Activated CD8-positive, alpha-beta memory T cell treated with anti-CD3 and anti-CD28 coated beads, Interleukin-2, amount 50 U/mL, for 48 hours (primary cell): ENCODE measurements around the gene CPN1.
"Not testable (repeated sequence)": the region's sequence is repeated elsewhere in the genome, so short reads cannot be mapped to it uniquely, and the experiment has no call there.

Source experiments
- DNase-seq: peaks from one replicate; pipeline ENCODE4 v3.0.0-alpha.2; 2020

Gene CPN1

DNA sequence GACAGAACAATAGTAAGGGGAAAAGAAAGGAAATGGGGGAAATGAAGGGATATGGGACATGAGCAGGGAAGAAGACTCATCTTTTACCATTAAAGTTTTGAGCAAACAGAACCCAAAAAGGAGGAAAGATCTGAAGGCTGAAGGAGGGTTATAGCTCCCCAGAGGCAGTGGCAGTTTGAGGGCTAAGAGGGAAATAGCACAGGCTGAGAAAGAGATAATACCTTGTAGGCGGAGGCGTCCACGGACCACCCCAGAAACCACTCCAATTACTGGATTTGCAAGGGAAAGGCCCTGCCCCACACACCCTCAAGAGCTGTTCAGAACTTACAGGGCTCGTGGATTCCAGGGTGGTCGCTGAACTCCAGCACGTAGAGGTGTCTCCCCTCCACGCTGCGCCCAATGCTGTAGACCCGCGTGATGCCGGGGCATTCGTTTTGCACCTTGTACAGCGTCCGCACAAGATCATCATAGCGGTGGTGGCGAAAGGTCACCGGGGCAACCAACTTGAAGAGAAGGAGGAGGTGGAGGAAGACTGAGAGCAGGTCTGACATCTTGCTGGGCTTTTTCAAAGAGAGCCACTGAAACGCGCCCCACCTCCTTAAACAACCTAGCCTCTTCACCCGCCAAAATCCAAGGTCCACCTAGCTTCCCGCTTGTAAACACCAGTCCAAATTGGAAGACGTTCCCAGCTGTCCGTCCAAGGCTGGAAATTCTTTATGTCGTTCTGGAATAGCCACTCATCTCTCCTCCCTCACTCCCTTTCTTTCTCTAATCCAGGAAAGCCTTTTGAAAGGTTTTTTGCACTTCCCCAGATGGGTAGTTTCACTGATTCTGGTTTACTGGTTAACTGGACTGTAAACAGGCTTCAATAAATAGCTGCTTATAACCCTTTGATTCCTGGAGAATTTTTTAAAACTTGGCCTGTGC is at the start of gene CPN1:
Gene CPN1, minus strand, starts transcription at position 795 of the 927 bp plus-strand sequence. Its CDS starts 244 bp downstream, at position 551.
- DNase-seq, result no peak

DNA sequence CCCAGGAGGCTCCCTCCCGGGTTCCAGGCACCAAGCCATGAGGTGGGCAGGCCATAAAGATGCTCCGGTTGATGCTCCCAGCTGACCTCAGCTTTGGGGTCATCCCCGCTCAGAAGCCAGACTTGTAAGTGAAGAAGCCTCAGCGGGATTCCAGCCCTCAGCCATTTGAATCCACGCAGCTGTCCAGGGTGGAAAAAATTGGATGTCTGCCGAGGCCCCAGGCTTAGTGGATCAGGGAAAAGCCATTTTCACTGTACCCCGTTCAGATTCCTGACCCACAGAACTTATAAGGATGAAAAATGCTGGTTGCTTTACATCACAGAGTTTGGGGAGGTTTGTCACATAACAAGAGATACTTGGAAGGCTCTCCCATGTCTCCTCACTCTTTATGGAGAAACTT is 49.2 kb upstream of the CPN1 start:
- no peak for DNase-seq

DNA sequence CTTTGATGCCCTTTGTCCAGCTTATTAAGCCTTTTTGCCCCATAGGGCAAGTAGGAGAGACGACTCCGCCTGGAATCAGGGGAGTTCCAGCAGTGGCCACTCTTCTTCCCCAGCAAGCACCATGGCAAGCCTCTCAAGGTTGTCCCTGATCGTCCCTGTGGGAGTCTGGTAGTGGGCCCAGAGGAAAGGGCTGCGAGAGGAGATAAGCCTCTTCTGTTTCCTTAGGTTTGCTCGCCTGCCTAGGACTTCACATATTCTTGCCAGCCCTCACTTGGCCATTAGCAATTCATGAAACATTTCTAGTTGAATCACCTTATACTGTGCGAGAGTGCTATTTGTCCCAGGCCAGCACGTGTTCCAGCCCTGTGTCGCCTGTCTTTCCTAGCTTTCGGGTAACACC is 47.8 kb upstream of the CPN1 start:
- no peak for DNase-seq

DNA sequence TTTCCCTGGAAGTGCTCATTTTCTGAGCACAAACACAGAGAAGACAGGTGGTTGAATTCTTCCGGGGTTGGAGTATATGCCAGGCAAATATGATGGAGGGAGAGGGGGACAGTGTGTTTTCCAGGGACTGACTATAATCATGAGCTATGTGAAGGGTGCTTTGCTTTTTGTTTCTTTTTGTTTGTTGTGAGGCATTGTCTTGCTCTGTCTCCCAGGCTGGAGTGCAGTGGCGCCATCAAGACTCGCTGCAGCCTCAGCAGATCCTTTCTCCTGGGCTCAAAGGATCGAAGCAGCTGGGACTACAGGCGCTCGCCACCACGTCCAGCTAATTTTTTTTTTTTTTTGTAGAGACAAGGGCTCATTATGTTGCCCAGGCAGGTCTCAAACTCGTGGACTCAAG is 47.3 kb upstream of the CPN1 start:
- DNase-seq, result no peak

DNA sequence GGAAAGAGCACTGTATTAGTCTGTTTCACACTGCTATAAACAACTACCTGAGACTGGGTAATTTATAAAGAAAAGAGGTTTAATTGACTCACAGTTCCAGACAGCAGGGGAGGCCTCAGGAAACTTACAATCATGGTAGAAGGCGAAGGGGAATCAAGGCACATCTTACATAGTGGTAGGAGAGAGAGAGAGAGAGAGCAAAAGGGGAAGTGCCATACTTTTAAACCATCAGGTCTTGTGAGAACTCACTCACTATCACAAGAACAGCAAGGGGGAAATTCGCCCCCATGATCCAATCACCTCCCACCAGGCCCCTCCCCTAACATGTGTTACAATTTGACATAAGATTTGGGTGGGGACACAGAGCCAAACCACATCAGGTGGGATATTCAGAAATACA is 43.7 kb upstream of the CPN1 start:
- not testable (repeated sequence) for DNase-seq

DNA sequence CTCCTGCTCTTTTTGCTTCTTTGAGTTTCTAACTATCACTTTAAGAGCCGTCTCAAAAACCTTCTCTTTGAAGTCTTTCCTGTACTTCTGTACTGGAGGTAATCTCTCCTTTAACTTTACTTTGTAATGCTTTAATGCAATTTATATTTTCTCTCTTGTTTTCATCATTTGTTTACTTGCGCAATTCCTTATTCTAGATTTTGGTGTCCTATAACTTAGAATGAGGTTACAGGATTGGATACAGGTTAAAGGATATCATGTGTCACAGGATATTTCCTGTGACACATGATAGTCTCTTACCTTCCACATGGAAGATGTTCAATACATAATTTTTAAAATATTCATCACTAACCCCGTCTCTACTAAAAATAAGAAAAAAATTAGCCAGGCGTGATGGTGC is 42.4 kb upstream of the CPN1 start:
- DNase-seq, result no peak

DNA sequence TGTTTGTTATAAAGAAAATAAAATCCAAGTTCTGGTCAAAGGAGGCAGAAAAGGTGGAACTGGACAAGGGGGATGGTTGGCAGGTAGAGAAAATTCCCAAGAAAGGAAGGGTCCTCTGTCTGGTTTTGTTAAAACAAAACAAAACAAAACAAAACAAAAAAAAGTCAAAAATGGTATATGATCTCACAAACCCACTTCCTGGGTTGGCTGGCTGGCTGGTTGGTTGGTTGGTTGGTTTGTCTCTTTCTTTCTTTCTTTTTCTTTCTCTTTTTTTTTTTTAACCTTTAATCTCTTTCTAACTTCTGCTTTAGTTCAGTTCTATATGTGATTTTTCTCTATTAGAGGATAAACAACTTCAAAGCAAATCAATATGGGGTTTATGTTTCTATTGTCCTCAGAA is 41.1 kb upstream of the CPN1 start:
- no peak for DNase-seq

DNA sequence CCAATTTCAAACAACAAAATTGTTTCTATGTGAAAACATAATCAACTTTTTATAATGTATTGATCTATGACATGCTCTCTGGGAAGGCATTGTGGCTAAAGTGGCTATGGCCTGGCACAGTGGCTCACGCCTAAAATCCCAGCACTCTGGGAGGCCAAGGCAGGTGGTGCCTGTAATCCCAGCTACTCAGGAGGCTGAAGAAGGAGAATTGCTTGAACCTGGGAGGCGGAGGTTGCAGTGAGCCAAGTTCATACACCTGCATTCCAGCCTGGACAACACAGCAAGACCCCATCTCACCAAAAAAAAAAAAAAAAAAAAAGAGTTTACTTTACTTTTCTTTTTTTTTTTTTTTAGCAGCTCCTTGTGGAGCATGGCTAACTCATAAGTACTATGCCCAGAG is 38.9 kb upstream of the CPN1 start:
- DNase-seq, result no peak

DNA sequence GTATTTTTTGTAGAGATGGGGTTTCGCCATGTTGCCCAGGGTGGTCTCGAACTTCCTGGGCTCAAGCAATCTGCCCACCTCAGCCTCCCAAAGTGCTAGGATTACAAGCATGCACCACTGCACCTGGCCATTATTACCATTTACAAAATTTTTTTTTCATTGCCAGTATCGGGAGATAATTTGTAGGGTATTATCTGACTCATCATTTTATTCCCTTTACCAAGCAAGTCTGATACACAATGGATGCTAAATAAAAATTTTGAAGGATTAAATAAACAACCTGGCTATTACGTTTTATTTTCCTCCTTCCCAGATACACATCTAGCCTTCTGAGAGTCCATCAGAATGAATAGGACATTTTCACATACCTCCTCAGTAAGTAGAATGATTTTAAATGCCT is 38.1 kb upstream of the CPN1 start:
- no peak for DNase-seq

DNA sequence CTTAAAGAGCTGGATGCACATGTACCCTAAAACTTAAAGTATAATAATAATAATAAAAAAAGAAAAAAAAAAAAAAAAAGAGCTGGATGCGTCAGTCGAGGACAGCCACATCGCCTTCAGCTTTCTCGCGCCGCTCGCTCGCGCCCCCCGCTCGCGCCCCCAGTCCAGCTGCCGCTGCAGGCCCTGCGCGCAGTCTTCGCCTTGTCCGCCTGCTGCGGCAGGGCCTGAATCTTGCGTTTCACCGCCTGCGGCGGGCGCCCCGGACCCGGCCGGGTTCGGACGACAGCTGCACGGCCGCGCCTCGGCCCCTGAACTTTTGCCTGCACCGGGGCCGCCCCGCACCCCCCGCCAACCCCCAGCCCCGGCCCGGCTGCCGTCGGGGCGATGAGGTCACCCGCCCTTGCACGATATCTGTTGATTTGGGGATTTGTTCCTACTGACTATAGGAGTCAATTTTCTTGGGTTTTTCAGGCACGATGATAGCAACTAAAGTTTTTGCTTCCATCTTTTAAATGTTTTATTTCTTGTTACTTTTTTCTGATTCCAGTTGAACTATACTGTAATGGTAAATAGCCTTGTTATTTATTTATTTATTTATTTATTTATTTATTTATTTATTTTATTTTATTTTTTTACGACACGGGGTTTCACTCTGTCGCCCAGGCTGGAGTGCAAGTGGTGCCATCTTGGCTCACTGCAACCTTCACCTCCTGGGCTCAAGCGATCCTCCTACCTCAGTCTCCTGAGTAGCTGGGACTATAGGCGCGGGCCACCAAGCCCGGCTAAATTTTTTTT is 33.5 kb upstream of the CPN1 start:
- DNase-seq, result no peak

DNA sequence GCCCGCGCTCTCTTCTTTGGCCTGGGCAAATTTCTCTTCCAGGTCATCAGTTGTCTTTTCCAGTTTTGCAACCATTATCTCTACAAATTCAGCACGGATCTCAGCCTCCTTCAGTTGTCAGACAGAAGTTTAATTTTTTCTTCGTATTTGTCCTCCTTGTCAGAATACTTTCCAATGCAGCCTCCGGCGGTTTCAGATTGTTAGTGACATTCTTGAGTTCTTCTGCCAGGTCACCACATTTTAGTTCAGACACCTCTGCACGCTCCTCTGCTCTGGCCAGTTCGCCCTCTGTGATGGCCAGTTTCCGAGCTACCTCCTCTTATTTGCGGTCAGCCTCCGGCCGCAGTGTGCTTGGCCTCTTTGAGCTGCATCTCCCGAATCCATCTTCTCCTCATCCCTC is 32.8 kb upstream of the CPN1 start:
- DNase-seq, result no peak

DNA sequence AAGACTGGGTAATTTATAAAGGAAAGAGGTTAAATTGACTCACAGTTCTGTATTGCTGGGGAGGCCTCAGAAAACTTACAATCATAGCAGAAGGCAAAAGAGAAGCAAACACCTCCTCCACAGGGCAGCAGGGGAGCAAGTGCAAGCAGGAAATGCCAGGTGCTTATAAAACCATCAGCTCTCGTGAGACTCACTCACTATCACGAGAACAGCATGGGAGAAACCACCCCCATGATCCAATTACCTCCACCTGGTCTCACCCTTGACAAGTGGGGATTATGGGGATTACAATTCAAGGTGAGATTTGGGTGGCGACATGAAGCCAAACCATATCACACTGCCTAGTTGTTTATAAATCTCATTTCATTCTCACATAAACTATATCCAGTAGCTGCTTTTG is 28.0 kb upstream of the CPN1 start:
- no peak for DNase-seq

DNA sequence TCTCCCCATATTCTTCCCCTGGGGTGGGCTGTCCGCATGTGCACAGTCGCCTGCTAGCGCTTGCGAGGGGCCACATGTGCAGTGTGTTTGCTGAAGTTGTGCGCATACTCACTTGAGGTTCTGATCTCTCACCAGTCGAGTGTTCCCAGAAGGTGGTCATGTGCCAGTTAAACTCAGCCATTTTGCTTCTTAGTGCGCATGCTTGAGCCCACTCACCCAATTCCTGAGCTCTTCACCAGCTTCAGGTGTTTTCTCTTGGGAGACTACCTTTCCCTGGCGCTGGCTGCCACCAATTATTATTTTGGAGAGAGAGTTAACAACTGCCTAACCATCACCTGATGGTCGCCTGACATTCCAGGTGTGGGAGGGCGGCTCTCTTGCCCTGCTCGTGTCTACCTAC is 25.2 kb upstream of the CPN1 start:
- no peak for DNase-seq

DNA sequence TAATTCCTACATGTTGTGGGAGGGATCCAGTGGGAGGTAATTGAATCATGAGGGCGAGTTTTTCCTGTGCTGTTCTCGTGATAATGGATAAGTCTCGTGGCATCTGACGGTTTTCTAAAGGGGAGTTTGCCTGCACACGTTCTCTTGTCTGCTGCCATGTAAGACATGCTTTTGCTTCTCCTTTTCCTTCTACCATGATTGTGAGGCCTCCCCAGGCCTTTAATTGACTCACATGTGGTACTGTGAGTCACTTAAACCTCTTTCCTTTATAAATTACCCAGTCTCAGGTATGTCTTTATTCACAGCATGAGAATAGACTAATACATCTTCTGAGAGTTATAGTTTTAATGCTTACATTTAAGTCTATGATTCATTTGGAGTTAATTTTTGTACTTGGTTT is 22.6 kb upstream of the CPN1 start:
- DNase-seq, result no peak

DNA sequence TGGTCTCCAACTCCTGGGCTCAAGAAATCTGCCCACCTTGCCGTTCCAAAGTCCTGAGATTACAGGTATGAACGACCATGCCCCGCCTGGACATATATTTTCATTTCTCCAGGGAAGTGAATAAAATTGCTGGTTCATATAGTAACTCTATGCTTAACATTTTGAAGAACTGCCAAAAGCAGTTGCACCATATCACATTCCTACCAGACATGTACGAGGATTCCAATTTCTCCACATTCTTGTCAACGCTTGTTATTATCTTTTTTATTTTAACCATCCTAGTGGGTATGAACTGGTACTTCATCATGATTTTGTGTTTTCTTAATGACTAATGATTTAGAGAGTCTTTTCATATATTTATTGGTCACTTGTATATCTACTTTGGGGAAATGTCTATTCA is 21.9 kb upstream of the CPN1 start:
- DNase-seq, result no peak

DNA sequence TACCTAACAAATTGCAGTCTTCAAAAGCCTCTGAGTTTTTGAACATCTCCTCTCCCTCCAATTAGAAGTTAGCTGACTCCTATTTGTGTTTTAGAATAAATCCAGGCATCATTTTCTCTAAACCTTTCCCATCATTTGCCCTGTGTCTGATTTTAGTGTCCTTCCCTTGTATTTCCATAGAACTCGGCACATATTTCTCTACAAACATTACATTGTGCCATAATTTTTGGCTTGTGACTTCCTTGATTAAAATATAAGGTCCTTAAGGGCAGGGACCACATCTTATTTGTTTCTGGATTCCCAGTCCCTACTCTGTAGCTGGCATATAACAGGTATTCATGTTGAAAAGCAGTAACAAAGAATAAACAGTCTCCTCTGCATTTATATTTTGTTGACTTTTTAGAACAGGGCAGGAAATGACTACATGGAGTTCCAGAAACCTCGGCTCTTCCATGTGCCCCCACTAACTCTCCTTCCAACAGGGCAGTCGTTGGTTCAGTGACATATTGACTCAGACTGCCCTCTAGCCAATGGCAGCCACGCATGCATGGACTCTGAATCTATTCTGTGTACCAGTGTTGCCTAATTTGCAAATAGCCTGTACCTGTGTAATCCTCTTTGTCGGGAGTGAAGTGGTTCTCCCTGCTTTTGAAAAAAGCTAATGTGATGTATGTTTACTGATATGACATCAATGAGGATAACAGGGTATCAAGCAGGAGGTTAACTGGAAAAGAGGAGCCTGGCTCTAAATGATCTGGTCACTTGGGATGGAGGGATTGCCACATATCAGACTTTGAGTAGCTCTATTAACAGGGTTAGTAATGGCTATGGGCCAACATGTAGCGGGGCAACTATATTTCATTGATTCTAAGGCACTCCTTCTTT is 19.8 kb upstream of the CPN1 start:
- DNase-seq, result no peak

DNA sequence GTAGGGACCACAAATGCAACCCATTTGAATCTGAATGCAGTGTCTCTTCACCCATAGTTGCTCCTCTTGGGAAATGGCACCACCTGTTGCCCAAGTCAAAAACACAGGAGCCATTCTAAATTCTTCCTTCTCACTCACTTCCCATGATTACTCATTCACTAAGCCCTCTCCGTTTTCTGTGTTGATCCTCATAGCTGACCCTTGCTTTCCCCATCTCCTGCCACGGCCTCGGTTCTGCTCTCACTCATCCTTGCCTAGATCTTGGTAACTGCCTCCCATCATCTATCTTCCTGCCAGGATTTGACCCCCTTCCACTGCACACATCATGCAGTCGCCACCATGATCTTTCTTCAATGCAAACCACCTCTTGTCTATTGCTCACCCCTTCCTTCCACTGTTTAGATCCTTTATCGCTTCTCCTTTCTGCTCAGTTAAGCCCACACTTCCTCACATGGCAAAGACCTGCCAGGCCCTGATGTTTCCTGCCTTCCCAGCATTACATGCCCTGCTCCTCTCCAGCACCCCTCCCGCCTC is 19.0 kb upstream of the CPN1 start:
- no peak for DNase-seq

DNA sequence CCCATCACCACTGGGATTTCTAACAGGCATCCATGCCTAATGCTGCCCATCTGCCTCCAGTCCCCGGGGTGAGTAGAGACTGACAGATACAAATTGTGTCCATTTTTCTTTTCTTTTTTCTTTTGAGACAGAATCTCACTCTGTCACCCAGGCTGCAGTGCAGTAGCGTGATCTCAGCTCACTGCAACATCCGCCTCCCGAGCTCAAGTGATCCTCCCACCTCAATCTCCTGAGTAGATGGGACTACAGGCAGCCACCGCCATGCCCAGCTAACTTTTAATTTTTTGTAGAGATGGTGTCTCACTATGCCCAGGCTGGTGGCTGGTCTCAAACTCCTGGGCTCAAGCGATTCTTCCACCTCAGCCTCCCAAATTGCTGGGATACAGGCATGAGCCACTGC is 7.6 kb upstream of the CPN1 start:
- no peak for DNase-seq

DNA sequence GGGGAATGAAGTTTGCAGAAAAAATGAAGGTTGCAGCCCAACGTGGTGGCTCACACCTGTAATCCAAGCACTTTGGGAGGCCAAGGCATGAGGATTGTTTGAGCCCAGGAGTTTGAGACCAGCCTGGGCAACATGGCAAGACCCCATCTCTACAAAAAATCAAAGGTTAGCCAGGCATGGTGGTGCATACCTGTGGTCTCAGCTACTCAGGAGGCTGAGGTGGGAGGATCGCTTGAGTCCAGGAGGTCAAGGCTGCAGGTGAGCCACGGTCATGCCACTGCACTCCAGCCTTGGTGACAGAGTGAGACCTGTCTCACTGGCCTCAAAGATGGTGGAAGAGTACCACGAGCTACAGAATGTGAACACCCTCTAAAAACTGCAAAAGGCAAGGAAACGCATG is 5.0 kb upstream of the CPN1 start:
- DNase-seq, result not testable (repeated sequence)

DNA sequence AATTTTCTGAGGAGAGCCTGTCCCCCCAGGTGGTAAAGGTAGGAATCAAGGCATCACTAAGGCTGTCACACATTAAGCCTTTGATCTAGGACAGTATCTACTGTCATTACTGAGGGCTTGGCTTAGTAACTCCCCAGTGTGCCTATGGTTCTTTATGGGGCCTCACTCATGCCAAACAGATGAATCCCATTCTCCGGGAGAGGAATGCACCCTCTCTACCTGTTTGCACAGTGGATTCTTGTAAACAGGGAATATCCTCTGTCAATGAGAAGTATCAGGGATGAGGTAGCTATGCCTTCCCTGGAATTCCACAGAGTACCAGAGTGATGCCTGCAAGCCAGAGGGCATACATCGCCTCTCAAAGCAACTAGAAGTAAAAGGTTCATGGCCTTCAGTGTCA is 3.9 kb upstream of the CPN1 start:
- no peak for DNase-seq

DNA sequence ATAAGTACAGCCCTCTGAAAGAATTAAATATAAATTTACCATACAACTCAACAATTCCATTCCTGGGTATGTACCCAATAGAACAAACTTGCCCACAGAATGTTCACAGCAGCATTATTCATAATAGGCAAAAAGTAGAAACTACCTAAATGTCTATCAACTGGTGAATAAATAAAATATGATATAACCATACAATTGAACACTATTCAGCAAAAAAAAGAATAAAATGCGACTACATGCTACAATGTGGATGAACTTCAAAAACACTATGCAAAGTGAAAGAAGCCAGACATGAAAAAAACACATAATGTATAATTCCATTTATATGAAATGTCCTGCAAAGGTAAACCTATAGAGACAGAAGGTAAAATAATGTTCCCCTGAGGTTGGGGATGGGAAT is 2.0 kb upstream of the CPN1 start:
- no peak for DNase-seq

DNA sequence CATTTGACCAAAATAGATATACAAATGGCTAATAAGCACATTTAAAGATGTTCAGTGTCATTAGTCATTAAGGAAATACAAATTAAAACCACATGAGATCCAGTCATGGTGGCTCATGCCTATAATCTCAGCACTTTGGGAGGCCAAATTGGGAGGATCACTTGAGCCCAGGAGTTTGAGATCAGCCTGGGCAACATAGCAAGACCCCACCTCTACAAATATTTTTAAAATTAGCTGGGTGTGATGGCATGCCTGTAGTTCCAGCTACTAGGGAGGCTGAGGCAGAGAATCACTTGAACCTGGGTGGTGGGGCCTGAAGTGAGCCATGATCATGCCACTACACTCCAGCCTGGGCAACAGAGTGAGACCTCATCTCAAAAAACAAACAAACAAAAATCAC is 607 bp upstream of the CPN1 start:
- not testable (repeated sequence) for DNase-seq

DNA sequence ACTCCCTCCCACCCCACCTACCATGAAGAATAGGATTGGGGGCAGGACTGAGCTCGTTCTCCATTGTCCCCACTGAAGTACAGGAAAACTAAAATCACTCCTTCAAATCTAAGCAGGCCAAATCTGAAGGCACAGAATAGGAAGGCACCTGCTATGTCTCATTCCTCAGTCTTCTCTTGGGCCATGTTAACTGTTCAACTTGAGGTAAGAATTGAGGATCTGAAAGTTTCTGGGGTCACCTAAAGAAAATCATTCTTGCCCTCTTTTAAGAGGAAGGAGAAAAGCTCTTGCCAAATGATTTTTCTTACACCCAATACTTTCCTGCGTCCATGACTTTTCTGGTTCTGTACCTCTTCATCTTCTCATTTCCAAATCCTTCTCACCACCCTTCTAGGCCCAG is 4.9 kb downstream of the CPN1 start:
- no peak for DNase-seq
